GM12891 (cell line): ENCODE results near the gene ART1.

Source experiments
- DNase-seq: peaks from one replicate; pipeline ENCODE4 v3.0.0; 2011; ENCODE audit warnings: low spot score; ENCODE audit not compliant: insufficient read length
- FAIRE-seq: peaks from 2 replicates; lab custom pipeline; 2011; peaks lifted over from hg19 to GRCh38; lab: Jason Lieb, UNC
- PAX5 ChIP-seq: IDR thresholded peaks from 2 replicates; pipeline ENCODE4 v1.6.1; 2011; ENCODE audit warnings: low read length, moderate library complexity, mild to moderate bottlenecking; ENCODE audit not compliant: insufficient read depth, severe bottlenecking
- POLR2A ChIP-seq: IDR thresholded peaks from 2 replicates; pipeline ENCODE4 v1.6.1; 2011; ENCODE audit warnings: low read depth, low read length, control low read depth
- POLR2AphosphoS5 ChIP-seq: IDR thresholded peaks from 2 replicates; pipeline ENCODE4 v1.6.1; 2011; ENCODE audit warnings: low read depth, low read length, control low read depth
- POU2F2 ChIP-seq: IDR thresholded peaks from 2 replicates; pipeline ENCODE4 v1.6.1; 2011; ENCODE audit warnings: low read depth, mild to moderate bottlenecking, control low read depth, low read length, moderate library complexity
- SPI1 ChIP-seq: IDR thresholded peaks from 2 replicates; pipeline ENCODE4 v1.6.1; 2011; ENCODE audit warnings: low read depth, low read length, control low read depth
- TAF1 ChIP-seq: IDR thresholded peaks from 2 replicates; pipeline ENCODE4 v1.6.1; 2011; ENCODE audit warnings: low read depth, low read length, control low read depth

ART1 gene

DNA sequence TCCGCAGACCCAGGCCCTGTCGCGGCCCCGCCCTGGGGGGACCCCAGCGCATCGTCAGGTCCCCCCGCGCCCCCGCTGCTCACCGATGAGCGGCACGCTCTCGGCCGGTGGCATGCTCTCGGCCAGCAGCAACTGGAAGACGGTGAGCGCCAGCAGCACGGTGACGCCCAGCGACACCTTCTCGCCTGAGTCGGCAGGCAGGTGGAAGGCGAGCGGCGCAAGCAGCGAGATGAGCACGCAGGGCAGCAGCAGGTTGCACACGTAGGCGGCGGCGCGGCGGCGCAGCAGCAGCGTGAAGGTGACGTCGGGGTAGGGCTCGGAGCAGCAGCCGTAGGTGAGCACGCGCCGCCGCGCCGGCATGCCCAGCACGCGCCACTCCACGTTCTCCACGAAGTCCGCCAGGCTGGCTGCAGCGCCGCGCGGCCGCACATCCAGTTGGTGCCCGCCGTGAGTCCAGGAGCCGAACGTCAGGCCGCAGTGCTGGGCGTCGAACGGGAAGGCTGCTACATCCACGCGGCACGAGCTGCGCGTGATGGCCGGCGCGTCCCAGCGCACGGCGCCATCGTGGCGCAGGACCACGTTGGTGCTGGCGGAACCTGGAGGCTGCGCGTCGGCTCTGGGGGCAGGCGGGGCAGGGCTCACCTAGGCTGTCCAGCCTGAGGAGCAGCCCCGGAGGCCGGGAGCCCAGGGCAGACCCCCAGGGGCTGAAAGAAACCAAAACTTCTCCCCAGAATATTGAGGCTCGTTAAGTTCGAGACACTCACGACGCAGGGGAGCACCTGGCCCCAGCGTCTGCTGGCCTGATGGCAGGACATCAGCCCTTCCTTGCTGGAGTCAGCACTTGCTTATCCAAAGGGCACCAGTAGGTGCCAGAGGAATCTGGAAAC, 22.5 kb downstream of the ART1 start:
- FAIRE-seq (no peak), DNase-seq (no peak)
- TF ChIP-seq POLR2A (no peak), POU2F2 (no peak), PAX5 (no peak), TAF1 (no peak), SPI1 (no peak), POLR2AphosphoS5 (no peak)

DNA sequence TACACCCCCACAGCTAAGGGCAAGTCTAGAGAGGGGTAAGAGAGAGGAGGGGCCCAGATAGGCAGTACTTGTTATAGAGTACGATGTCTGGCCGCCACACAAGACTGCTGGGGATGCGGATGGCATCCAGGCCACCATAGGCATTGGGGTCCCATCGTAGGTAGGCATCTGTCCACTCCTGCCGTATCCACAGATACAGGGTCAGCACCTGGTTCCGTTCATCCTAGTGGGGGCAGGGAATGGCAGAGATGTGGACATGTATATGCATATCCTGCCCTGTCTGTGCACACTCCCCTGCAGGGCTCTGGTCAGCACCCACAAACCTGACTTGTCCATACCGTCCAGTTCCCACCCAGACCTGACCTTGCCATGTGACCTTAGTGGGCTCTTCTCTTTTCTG, 24.2 kb downstream of the ART1 start:
- DNase-seq: no peak
- TF ChIP-seq POLR2AphosphoS5: no peak
- TF ChIP-seq TAF1: no peak
- no peak for TF ChIP-seq SPI1
- TF ChIP-seq POLR2A: no peak
- no peak for TF ChIP-seq PAX5
- no peak for TF ChIP-seq POU2F2
- FAIRE-seq: no peak

DNA sequence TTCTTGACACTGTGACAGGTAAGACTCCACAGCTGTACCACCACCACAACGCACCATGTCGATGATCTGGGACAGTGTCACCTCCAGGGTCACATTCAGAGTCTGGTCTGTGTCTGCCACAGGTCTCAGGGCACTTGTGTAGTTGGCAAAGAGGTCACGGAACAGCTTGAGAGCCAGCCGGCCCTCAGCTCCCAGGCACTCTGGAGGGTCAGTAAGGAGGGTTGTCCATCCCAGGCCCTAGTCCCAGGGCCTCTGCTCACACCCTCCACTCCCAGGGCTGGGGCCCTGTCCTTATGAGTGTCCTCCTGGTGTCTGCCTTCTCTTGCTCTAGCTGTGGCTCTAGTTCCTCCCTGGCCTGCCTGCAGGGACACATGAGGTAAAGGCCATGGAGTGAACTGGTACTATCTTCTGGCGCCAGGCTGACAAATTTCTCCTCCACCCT, 24.8 kb downstream of the ART1 start:
- TF ChIP-seq PAX5 (no peak), POLR2AphosphoS5 (no peak), POU2F2 (no peak)
- no peak for FAIRE-seq
- no peak for DNase-seq

DNA sequence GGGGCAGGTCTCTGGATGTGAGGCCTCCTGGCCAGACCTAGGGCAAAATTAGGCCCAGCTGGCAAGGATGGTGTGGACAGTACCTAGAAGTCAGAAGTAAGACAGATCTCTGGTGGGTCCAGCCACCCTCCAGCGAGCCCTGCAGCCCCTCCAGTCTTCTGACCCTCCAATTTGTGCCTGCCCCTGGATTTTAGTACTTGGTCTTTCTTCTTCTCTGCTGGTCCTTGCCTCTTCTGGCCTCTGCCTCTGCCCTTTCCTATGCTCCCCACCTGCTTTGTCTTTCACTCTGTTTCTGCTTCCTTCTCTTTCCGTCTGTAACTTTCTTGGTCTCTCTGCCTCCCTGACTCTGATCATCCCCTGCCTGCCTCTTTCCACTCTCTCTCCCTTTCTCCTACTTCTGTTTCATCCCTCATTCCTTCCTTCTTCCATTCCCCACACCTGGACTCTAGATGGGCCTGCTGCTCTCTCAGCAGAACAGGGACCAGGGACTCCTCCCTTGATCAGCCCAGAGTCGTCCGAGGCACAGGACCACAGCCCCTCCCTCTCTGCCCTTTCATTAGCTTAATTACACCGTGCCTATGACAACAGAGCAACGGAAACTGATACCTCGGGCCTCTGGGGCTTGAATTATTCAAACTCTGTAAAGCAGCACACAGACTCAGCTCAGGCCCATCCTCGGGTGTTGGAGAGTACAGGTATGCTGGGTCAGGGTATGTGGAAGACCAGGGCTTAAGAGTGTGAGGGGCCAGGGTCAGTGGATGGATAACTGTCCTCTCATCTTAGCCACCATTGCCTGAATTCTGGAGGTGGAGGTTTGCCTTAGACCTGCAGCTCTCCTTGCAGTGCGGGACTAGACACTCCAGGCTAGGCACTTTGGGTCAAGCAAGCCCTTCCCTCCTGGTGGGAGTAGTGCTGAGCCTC, 26.7 kb downstream of the ART1 start, which contains the start of gene CHRNA10:
TSS of gene CHRNA10 (minus strand) at position 51 of the 921 bp plus-strand sequence. CDS start 72 bp downstream, outside the sequence.
- DNase-seq (no peak), FAIRE-seq (no peak)

DNA sequence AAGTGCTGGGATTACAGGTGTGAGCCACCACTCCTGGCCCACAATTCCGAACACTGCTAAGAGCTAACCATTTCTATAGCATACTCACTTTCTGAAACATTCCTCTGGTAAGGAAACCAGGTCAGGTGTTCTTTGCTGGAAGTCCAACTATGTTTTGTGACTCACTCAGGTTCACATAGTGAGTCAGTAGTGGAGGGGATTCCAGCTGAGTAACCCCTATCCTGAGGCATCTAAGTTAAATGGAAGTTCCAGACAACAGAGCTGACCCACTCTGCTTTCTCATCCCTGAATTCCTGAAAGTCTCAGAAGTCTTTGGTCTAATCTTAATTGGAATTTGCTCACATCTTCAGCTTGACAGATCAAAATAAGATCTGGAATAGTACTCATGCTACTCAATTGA, 29.3 kb downstream of the ART1 start:
- FAIRE-seq (no peak), DNase-seq (no peak)

More for the DNA sequence above, 26.7 kb downstream of the ART1 start, which contains the start of gene CHRNA10:
- TF ChIP-seq TAF1 (no peak), POU2F2 (no peak), SPI1 (no peak), POLR2AphosphoS5 (no peak), PAX5 (no peak), POLR2A (no peak)

DNA sequence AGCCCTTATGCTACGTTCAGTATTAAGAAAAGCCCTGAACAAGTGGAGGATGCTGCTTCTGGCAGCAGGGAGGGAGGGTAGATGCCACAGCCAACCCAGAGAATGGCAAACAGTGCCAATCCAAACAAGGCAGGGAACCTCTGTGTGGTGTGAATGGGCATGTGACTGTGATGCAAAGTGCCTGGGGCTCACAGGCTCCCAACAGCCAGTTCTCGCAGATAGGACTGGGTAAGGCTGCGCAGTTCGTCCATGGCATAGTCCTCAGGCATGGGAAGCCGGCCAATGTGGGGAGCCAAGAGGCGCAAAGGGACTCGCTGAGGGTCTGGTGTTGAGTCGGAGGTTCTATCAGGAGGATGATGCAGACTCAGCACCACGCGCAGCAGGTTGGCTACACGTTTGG, 31.0 kb downstream of the ART1 start:
- DNase-seq (no peak), FAIRE-seq (no peak)
- TF ChIP-seq POLR2AphosphoS5 (no peak), POU2F2 (no peak), SPI1 (no peak), TAF1 (no peak), PAX5 (no peak), POLR2A (no peak)

More for the DNA sequence above, 29.3 kb downstream of the ART1 start:
- TF ChIP-seq TAF1 (no peak), POU2F2 (no peak), PAX5 (no peak)

DNA sequence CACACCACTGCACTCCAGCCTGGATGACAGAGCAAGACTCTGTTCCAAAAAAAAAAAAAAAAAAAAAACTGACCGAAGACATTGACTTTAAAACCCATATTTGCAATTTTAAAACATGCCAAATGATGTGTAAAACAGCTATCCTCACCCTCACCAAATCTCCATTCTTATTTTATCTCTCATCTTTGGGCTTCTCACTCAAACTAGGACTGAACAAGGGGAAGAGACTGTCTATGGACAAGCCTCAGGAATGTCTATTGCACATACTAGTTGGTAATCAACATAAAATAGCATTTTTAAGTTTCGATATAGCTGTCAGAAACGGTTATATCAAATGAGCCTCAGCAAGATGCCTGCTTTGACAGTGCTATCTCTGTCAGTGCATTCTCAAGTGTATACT, 34.1 kb downstream of the ART1 start:
- FAIRE-seq: no peak

DNA sequence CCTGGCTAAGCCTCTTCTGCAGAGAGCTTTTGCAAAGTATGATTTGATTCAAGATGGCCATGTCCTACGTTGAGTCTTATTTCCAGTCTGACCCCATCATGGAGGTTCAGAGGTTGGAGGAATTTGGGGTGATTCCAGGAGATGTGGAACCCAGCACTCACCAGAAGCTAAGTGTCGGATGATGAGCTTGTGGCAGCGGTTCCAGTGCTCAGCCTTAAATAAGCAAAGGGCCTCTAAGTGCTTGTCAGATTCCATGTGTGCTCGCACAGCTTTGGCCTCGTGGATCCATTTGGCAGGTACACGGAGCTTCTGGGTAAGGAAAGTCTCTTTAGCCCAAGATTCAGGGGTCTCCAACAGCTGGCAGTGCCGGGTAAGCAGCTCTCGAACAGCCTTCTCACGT, 38.1 kb downstream of the ART1 start:
- no peak for DNase-seq
- TF ChIP-seq SPI1 (no peak), PAX5 (no peak), POU2F2 (no peak), POLR2A (no peak), TAF1 (no peak), POLR2AphosphoS5 (no peak)
- FAIRE-seq: no peak

More for the DNA sequence above, 34.1 kb downstream of the ART1 start:
- no peak for DNase-seq
- no peak for TF ChIP-seq PAX5
- TF ChIP-seq POU2F2: no peak
- TF ChIP-seq POLR2A: no peak
- no peak for TF ChIP-seq TAF1
- TF ChIP-seq POLR2AphosphoS5: no peak
- TF ChIP-seq SPI1: no peak

DNA sequence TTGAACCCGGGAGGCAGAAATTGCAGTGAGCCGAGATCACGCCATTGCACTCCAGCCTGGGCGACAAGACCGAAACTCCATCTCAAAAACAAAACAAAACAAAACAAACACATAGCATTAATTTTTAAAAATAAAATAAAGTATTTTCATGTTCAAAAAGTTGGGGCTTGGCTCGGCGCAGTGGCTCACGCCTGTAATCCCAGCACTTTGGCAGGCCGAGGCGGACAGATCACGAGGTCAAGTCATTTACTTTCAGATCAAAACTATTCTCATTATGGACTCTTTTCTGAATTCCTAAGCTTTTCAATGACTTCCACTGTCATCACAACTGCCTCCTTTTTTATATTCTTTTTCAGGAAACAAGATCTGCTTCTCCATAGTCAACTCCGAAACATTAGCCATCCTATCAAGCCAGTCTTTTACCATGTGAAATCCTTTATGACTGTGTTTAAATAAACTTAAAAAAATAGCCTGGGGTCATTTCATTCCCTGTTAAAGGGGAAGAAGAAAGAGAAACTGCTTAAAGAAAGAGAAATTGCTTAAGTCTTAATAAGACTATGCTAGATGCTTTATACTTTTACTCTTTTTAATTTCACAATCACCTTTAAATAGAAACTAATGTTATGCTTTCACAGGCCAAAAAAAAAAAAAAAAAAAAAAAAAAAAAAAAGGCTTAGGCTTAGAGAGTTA, 39.3 kb downstream of the ART1 start:
- no peak for FAIRE-seq
- DNase-seq: no peak
- TF ChIP-seq SPI1 (no peak), POU2F2 (no peak), PAX5 (no peak), TAF1 (no peak), POLR2AphosphoS5 (no peak), POLR2A (no peak)
